ENCODE results near the gene TMEM191B.
"Not testable (repeated sequence)": the region's sequence is repeated elsewhere in the genome, so short reads cannot be mapped to it uniquely, and the experiment has no call there.

DNA sequence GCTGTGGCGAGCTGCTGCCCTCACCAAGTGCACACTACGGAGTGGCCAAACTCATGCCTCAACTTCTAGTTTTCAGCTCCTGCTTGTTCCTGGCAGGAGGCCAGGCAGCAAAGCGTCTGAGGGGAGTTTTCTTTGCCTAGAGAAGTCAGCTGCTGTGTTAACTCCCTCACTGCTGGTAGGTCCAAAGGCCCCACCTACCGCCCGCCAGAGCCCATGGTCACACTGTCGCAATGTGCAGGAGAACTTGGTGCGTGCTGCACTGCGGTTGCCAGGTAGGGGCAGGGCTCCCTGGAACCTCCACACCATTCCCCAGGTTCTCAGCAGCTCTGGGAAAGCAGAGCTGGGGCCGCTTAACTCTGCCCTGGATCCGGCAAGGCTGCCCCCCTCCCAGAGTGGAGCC is 15.2 kb upstream of the TMEM191B start:
- TF ChIP-seq, protein P1, sequence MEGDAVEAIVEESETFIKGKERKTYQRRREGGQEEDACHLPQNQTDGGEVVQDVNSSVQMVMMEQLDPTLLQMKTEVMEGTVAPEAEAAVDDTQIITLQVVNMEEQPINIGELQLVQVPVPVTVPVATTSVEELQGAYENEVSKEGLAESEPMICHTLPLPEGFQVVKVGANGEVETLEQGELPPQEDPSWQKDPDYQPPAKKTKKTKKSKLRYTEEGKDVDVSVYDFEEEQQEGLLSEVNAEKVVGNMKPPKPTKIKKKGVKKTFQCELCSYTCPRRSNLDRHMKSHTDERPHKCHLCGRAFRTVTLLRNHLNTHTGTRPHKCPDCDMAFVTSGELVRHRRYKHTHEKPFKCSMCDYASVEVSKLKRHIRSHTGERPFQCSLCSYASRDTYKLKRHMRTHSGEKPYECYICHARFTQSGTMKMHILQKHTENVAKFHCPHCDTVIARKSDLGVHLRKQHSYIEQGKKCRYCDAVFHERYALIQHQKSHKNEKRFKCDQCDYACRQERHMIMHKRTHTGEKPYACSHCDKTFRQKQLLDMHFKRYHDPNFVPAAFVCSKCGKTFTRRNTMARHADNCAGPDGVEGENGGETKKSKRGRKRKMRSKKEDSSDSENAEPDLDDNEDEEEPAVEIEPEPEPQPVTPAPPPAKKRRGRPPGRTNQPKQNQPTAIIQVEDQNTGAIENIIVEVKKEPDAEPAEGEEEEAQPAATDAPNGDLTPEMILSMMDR (IDR thresholded peaks at IDR 0.05; ENCODE audit: insufficient read depth, low read depth, low read length) = not testable (repeated sequence)
- not testable (repeated sequence) for TF ChIP-seq EZH2 (IDR thresholded peaks at IDR 0.05; ENCODE audit: insufficient read depth, low read length)
